ENCODE data around the gene DPP6.

DNA sequence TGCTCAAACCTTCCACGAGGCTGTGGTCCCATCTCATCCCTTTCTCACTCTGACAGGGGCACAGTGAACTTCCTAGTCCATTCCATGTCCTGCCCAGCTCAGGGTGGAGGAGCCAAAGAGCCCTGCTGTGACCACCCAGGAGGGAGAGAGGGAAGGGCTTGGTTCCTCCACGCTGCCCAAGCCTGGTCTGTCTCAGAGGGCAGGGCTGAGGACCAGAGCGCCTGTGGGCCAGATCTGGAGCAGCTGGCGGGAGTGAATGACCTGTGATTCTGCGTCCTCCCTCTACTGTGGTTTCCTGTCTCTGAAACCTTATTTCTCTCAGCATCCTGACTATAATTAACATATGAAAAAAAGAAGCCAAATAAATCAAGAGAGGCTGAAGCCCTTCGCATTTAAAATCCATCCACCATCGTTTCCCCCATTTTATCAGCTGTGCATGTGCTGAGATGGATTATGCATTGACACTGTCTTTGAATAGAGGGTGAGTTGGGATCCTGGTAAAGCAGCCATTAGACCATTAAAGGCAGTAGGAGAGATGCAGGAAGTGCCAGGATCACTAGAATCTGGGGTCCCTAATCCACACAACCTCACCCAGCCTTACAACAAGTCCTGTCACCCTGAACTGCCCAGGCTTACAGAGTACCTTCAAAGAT is 165.6 kb downstream of the DPP6 start:
- no peak for TF ChIP-seq CTCF (IDR thresholded peaks at IDR 0.05 in 8 of 11, conservative IDR thresholded peaks at IDR 0.05 in 3 of 11)
- no peak for TF ChIP-seq POLR2A (IDR thresholded peaks at IDR 0.05)
- no peak for TF ChIP-seq POLR2AphosphoS5 (IDR thresholded peaks at IDR 0.05)
